ENCODE data around the gene SPEN. TPM values are rescaled to one million over a fixed set of nuclear protein-coding genes. Genes with fewer than 3 reads are reported as not detected.

SPEN gene
- 15.9 and 31.2 TPM in 2 replicates for total RNA-seq

GRCh38 chr1:15847100-15847892 is at the start of gene SPEN:
Gene SPEN, plus strand, starts transcription at chr1:15847707. Its CDS starts 361 bp downstream, at chr1:15848068.

GRCh38 chr1:15807549-15807948 is 40.0 kb upstream of the SPEN start, which contains the start of gene UQCRHL:
Gene UQCRHL, minus strand, starts transcription at chr1:15807649. Its CDS starts 0 bp downstream, at chr1:15807649.

GRCh38 chr1:15975805-15976680 is 128.5 kb downstream of the SPEN start, which contains the start of gene ZBTB17:
Gene ZBTB17, minus strand, starts transcription at chr1:15976101. Its CDS starts 27,606 bp downstream, at chr1:15948495.

Other genes with a start within 250 kb of the SPEN start
- 13.2 and 15.3 TPM in 2 replicates for gene DDI2, start 230.2 kb upstream of the SPEN start, total RNA-seq
- 38.0 and 38.1 TPM in 2 replicates for gene PLEKHM2, start 163.4 kb upstream of the SPEN start, total RNA-seq
- gene SLC25A34, start 111.4 kb upstream of the SPEN start, total RNA-seq = 0.61 TPM in 1 of 2 replicates, not detected in the other
- not detected in 2 replicates for gene TMEM82, start 105.2 kb upstream of the SPEN start, total RNA-seq
- gene FBLIM1, start 88.9 kb upstream of the SPEN start, total RNA-seq = 333 and 446 TPM in 2 replicates
- gene UQCRHL, start 40.1 kb upstream of the SPEN start, total RNA-seq = 0.76 and 2.9 TPM in 2 replicates
- gene ZBTB17, start 128.4 kb downstream of the SPEN start, total RNA-seq = 35.4 and 44.2 TPM in 2 replicates
- gene SRARP, start 156.5 kb downstream of the SPEN start, total RNA-seq = not detected in 2 replicates
- gene HSPB7, start 170.3 kb downstream of the SPEN start, total RNA-seq = not detected in 2 replicates
- not detected in 2 replicates for gene CLCNKA, start 174.3 kb downstream of the SPEN start, total RNA-seq
- gene CLCNKB, start 196.1 kb downstream of the SPEN start, total RNA-seq = not detected in 2 replicates
- gene FAM131C, start 225.9 kb downstream of the SPEN start, total RNA-seq = not detected in 2 replicates

All from epithelial cell of umbilical artery (primary cell).